ENCODE measurements around the gene SYT14. TPM values are rescaled to one million over a fixed set of nuclear protein-coding genes. Genes with fewer than 3 reads are reported as not detected.
"Not testable (repeated sequence)": the region's sequence is repeated elsewhere in the genome, so short reads cannot be mapped to it uniquely, and the experiment has no call there.

SYT14 gene
- total RNA-seq, 1 donor from 2014 or later = 0.05 TPM

DNA sequence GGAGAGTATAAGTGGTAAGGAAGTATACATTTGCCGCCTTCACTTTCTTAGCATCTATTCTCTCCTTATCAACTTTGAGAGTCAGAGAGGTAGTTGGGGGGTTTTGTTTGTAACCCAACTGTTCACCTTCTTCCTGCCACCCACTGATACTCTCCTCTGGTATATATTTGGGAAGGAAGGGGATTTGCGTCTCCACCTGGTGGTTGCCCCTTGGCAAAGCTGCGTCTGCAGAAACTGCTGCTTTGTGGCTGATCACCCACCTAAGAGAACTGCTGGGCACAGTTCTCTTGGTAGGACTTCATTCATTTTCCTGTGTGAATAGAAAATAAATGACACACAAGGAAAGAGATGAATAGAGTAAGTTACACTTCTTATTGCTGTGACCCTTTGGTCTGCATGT is 87.0 kb downstream of the SYT14 start:
- DNase-seq (ENCODE audit: low spot score) = no peak

DNA sequence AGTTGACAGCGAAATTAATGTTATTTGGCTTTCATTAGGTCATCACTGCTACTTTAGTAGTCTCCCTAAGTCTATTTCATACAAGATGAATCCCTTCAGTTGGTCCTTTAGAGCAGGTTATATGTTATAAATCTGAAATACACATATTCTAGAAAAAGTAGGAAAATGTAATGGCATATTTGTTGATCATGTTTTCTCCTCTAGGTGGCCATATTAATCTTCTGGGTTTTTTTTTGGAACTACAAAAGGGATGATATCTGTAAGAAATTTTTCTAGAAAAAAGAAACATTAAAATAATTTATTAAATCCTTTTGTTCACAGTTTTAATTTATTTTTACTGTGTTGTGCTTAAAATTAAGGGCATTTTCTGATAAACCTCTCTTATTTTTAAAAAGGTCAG is 87.9 kb downstream of the SYT14 start:
- no peak for DNase-seq (ENCODE audit: low spot score)

DNA sequence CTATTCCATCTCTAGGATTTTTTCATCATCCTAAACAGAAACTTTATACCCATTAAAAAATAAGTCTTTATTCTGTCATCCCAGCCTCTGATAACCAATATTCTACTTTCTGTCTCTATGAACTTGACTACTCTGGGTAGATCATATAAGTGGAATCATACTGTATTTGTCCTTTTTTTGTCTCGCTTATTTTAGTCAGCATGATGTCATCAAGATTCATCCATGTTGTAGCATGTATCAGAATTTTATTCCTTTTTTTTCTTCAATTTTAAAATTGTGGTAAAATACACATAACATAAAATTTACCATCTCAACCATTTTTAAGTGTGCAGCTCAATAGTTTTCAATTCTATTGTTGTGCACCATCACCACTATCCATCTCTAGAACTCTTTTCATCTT is 90.0 kb downstream of the SYT14 start:
- no peak for DNase-seq (ENCODE audit: low spot score)

DNA sequence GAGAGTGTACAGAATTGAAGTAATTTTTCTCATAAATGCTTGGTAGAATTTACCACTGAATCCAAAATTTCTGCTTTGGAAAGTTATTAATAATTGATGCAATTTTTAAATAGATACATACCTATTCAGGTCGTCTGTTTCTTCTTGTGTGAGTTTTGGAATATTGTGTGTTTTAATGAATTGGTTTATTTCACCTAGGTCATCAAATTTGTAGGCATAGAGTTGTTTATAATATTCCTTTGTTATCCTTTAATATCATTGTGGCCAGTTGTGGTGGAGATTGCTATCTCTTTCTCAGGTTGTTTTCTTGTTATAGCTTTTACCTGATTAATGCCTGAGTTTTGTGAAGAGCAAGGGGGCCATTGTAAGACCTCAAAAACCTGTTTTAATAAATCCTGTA is 93.5 kb downstream of the SYT14 start:
- DNase-seq (ENCODE audit: low spot score) = no peak

DNA sequence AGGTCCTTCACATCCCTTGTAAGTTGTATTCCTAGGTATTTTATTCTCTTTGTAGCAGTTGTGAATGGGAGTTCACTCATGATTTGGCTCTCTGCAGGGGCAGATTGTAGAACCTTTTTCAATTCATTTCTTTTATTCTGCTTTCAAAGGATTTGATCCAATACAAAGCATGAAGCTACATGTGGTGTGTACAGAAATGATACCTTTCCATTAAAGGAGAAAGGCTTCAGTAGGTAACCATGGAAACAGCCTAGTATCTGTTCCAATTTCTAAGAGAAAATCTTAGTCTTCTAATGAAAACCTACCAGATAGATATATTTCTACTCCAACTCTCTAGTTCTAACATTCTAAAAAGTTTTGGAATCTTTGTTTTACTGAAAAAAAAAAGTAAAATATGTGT is 105.0 kb downstream of the SYT14 start:
- DNase-seq (ENCODE audit: low spot score) = no peak

DNA sequence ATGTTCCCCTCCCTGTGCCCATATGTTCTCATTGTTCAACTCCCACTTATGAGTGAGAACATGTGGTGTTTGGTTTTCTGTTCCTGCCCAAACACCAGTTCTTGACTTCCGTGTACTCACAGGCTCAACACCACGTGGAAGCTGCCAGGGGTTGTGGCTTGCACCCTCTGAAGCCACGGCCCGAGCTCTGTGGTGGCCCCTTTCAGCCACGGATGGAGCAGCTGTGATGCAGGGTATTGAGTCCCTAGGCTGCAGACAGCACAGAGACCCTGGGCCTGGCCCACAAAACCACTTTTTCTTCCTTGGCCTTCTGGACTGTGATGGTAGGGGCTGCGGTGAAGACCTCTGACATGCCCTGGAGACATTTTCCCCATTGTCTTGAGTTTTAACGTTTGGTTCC is 111.6 kb downstream of the SYT14 start:
- no peak for DNase-seq (ENCODE audit: low spot score)

DNA sequence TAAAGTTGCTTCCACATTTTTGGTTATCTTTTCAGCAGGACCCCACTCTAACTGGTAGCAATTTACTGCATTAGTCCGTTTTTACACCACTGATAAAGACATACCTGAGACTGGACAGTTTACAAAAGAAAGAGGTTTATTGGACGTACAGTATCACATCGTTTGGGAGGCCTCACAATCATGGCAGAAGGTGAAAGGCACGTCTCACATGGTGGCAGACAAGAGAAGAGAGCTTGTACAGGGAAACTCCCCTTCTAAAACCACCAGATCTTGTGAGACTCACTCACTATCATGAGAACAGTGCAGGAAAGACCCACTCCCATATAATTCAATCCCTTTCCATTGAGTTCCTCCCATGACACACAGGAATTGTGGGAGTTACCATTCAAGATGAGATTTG is 112.5 kb downstream of the SYT14 start:
- DNase-seq (ENCODE audit: low spot score) = not testable (repeated sequence)

DNA sequence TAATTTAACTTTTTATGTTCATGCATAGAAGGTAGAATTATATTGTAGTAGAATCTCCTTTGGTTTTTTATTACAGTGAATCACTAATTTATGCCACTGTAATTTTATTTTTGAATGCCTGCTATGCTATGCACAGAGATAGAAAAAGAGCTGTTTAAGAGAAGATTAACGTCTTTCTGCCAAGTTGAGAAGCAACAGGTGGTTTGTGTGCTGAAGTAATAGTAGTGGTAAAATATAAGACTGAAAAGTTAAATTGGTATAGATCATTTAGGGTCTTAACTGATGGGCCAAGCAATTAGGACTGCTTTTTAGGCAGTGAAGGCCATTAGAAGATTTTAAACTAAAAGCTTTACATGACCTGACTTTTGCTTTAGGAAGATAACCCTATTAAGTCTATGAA is 115.1 kb downstream of the SYT14 start:
- no peak for DNase-seq (ENCODE audit: low spot score)

DNA sequence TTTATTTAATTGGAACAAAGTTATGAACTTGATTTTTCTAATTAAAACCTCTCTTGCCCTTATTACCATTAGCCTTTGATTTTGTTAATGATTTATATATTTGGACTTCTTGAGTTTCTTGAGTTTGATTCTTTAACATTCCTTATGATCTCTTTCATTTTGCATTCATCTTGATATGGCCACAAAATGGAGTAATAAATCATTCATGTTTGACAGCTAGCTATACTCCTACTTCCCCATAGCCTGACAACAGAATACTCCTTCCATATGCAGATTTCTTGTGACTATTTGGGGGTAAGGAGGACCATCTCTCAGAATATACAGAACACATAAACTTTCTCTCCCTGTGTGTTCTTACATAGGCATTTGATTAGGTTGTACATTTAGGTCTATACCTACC is 119.6 kb downstream of the SYT14 start:
- DNase-seq (ENCODE audit: low spot score) = no peak

DNA sequence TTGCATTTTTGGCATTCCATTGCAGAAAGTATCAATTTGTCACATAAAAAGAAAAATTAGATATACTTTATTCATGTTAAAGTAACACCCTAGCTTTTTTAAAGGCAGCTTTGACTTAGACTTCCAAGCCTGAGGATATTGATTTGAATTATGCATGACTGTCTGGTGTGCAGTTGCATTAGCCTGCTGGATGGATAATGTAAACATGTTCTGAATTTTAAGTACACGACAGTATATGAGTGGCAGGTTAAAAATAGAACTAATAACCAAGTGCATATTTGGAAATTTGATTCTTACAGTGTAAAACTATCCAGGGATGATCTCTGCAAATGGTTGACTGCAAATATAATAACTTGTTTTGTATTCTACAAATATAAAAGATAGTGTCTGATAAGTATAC is 124.0 kb downstream of the SYT14 start:
- no peak for DNase-seq (ENCODE audit: low spot score)

DNA sequence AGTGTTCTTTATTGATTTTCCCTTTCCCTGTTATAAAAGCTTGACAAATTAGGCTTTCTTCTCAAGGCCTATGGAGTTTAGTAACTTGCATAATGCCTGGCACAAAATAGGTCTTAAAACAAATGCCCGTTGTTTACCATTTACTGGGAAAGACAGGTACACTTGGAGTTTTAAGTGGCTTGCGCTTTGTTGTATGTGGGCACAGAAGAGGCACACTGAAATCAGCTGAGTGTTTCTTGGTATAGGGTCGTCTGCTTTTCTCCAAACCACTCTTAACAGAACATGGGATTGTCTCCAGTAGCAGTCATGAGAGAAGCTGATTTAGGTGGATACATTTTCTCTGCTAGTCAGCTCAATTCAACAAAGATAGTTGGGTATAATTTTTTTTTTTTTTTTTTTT is 132.5 kb downstream of the SYT14 start:
- no peak for DNase-seq (ENCODE audit: low spot score)

DNA sequence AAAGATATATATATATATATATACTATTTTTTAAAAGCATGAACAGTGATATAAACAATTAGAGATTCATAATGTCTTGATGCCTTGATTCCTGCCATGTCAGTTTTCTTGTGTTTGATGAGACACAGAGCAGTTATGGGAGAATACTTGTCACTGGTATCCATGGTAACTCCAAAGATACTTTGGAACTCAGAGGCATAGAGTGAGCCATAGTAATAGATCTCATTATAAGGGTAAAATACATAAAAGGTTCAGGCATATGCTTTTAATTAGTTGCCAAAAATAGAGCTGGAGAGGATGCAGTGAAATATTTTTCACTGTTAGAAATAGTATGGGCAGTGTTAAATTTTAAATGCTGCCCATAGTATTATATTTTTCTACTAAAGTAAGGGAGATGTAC is 134.1 kb downstream of the SYT14 start:
- no peak for DNase-seq (ENCODE audit: low spot score)

DNA sequence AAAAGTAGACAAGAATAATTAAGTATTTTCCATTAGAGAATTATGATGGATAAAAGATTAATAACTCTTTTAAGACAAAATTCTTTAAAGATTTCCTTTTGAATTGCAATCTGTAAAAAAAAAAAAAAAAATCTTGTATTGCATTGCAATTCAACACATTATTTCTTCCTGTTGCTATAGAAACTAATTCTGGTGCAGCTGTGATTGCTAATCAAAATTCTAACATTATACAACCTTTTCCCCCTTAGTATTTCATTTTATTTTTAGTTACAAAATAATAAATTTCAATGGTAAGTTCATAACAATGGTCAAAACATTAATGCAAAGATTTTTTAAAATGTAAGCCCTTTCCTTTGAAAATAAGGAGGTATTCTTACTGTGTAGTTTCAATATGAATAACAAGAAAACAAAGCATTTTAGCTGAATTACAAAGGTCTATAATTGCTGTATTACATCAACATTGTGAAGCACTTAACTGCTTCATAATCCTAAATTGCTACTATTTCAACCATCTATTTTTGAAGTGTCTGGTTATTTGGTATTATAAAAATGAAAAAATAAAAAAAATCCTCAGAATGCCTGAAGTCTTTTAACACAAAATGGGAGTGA is 135.0 kb downstream of the SYT14 start:
- DNase-seq (ENCODE audit: low spot score) = no peak

DNA sequence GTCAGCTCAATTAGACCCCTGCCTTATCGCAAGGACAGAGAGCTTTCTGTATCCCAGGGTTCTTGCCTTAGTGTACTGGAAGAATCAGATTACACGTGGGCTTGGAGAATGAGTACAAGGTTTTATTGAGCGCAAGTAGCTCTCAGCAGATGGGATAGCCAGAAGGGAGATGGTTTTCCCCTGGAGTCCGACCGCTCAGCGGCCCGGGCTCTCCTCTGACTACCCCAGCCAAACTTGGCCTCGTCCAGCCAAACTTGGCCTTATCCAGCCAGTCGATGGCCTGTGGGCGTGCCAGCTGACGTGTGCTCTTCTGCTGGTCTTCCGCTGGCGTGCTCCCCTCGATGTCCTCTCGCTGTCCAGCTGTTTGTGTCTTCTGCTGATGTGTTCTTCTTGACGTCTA is 136.9 kb downstream of the SYT14 start:
- DNase-seq (ENCODE audit: low spot score) = no peak

DNA sequence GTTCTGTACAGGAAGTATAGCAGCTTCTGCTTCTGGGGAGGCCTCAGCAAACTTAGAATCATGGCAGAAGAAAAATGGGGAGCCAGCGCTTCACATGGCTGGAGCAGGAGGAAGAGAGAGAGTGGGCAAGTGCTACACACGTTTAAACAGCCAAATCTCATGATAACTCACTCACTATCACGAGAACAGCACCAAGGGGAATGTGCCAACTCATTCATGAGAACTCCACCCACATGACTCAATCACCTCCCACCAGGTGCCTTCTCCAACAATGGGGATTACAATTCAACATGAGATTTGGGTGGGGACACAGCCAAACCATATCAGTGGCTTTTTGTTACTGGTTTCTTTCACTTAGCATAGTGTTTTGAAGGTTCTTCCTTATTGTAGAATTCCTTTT is 138.6 kb downstream of the SYT14 start:
- DNase-seq (ENCODE audit: low spot score) = no peak

DNA sequence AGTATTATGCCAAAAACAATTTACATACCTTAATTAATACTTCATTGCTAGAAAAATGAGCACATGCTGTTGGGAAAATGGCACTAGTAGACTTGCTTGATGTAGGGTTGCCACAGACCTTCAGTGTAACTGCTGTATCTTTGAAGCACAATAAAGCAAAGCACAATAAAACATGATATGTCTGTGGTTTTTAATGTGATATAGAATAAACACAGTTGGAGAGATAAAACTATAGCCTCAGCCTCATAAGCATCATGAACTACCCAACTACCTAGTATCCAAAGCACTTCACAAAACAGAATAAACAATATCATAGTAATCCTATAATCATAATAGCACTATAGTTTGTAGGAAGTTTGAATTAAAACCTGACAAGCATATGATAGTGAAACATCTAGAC is 143.5 kb downstream of the SYT14 start:
- DNase-seq (ENCODE audit: low spot score) = no peak

DNA sequence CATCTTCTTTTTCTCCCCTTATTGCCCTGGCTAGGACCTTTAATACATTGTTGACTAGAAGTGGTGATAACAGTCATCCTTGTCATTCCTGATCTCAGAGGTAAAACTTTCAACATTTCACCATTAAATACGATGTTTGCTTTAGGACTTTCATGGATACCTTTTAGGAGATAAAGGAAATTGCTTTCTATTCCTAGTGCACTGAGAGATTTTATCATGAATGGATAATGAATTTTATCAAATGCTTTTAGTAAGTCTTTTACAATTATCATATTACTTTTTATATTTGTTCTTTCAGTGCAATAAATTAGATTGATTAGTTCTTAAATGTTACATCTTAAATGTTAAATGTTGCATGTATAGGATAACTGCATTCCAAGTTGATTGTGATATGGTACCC is 147.3 kb downstream of the SYT14 start:
- DNase-seq (ENCODE audit: low spot score) = no peak

DNA sequence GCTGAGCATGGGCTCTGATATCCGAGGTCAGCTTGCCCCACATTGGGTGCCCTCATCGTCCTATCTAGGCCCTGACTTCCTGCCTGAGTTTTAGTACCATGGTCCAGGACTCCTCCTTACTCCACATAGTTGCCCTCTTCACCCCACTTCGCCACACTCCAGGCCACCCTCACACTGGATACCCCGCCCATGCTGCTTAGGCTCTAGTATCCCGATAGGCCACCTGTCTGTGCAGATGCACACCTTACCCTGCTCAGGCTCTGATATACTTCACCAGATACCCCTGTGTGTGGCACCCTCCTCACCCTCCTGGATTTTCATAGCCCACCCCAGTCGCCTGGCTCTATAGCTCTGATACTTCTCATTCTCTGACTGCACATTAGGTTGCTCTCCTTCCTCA is 149.0 kb downstream of the SYT14 start:
- DNase-seq (ENCODE audit: low spot score) = no peak

DNA sequence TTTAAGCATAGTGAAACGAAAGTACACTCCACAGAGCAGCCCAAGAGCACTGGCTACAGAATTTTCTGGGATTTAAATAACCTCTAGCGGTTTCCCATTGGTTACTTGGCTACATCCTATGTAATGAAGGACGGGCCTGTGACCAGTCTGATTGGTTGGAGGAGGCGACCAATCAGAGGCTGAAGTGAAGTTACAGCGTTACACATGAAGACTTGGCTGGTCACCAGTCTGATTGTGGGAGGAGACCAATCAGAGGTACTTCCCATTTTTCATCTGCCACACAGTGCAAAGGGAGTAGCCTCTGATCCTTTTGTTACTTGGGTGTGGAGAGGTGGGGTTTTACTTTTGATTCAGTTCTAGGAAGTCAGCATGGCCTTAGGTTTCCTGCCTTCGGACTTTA is 151.8 kb downstream of the SYT14 start:
- no peak for DNase-seq (ENCODE audit: low spot score)

DNA sequence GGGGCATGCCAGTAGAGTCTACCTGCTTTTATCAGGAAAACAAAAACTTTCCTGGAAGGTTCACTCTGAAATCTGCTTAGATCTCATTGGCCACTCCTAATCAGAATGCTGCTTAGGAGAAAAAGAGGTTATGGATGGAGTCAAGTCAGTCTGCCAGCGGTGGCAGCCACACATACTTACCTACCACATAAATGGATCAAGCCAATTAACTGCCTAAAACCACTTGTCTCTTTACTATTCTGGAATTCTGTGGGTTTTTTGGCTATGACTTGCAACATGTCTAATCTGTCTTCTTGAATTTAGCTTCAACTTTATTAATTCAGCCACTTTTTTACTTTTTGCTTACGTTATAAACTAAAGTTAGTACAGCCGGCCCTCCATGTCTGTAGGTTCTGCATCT is 154.3 kb downstream of the SYT14 start:
- no peak for DNase-seq (ENCODE audit: low spot score)

DNA sequence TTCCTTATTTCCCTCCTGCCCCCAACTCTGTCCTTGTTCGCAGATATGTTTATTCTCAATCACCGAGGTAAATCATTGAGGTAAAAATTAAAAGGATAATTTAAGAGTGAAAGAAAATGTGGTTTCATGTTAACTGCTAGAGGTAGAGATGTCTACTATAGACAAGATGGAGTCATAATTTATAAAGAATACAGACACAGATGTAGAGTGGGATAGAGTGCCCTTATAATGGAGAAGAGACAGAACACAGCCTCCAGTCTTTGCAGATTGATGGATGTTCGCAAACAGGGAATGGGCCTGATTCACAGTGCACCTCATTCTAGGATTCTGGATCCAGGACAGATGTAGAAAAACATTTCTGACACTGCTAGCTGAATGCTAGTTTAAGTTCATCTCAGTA is 155.4 kb downstream of the SYT14 start:
- no peak for DNase-seq (ENCODE audit: low spot score)

DNA sequence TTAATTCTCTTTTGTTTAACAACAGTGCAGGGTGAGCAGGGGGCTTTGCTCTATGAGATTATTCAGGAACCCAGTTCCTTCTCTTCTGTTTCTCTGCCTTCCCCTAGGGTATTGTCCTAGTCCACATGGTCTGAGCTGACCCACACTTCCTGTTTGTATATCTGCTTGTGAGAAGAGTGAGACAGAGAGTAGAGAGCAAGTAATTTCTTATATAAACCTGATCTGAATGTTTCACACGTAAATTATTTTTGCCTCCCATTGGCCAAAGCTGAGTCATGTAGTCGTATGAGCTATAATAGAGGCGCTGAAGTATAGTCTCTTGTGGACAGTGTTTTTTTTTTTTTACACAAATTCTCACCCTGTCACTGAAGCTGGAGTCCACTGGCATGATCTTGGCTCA is 160.3 kb downstream of the SYT14 start:
- no peak for DNase-seq (ENCODE audit: low spot score)

DNA sequence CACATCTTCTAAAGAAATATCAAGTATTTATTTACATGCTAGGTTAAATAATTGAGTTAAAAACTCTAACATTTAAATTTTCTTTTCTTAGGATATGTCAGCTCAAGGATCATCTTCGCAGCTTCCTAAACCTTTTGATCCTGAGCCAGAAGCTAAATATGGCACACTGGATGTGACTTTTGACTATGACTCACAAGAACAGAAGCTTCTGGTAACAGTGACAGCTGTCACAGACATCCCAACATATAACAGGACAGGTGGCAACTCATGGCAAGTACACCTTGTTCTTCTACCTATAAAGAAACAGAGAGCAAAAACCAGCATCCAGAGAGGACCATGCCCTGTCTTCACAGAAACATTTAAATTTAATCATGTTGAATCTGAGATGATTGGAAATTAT is 161.9 kb downstream of the SYT14 start:
- no peak for DNase-seq (ENCODE audit: low spot score)

DNA sequence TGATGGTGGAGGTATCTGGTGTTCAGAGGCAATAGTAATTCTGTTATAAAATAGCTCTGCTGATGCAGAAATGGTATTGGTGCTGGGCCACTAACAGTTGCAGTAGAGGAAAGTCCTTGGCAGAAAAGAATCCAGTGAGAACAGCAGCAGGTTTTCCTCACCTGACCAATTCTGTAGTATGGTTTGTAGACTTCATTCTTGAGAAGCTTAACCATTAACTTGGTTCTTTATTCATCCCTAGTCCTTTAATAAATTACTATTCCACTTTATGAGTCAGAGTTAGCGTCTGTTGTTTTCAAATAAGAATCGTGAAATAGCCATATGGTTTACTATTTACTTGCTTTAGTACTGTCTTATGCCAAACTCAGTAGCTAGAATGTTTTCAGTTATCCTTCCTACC is 166.1 kb downstream of the SYT14 start:
- no peak for DNase-seq (ENCODE audit: low spot score)

DNA sequence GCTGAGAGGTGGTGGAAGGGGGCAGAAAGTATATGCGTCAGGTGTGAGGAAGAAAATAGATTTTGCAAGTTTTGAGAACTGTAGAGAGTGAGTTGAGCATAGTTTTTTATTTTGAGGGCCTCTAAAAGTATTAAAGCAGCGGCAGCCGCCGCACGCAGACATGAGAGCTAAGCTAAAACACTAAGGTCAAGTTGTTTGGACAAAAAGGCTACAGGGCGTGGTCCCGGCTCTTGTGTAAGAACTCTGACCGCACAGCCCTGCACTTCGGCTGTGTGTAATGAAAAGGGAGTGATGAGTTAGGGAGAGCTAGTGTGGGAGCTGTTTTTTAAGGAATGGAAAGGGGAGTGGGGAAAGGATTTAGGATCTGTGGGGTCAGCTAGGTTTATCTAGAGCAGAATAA is 174.9 kb downstream of the SYT14 start:
- not testable (repeated sequence) for DNase-seq (ENCODE audit: low spot score)

Data from ureter (tissue), 1 donor.